Skin of body (tissue), 2 donors: Measurements from ENCODE around the gene SGCE. TPM values are rescaled to one million over a fixed set of nuclear protein-coding genes. Genes with fewer than 3 reads are reported as not detected.

ENCODE experiments used
- DNase-seq: peaks from one replicate; lab custom pipeline; 2025; lab: John Stamatoyannopoulos, UW
- total RNA-seq: library from RNA; depleted of rRNA; stranded (reverse); fragments of >200 nt; gene quantifications from one replicate; pipeline ENCODE4 v1.2.3, GENCODE V29; 2014

The SGCE gene
- total RNA-seq, 1 donor from 2014 or later, result 113 TPM

DNA sequence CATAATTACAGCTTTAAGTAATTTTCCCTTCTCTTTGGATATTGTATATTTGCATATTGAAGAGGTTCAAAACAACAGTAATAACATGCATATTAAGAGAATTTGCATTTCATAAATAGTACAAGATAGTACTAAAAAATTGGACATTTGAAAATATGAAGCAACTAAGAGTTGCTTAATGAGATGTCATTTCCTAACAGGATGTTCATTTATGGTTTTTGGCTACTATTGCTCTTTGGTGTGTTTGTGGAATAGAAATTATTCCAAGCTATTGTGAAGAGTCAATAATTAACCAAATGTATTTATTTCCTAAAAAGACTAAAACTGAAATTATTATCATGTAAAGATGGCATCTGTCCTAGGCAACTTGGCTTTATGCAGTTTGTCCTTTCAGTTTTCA lies 4.1 kb upstream of the SGCE start:
- DNase-seq, result no peak

DNA sequence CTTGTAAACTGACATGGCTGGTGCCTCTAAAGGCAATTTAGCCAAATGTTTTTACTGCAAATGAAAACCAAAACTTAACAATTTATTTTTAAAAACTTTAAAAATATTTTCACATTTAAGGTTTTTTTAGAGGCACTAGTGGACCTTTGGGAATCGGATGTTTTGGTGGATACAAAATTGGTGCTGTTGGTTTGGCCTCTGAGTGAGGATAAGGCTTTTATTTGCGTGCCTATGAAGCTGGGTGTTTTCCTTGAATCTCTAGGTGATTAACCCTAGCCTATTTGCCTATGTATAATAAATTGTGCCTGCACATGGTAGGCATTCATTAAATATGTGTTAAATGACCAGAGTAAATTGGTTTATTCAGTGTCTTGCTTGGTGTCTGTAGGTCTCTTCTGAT lies 2.9 kb upstream of the SGCE start:
- no peak for DNase-seq

- peak; percentile 80 for DNase-seq
Observed at GRCh38 chr7:94657771-94658693, 2.1 kb upstream of the SGCE start.

DNA sequence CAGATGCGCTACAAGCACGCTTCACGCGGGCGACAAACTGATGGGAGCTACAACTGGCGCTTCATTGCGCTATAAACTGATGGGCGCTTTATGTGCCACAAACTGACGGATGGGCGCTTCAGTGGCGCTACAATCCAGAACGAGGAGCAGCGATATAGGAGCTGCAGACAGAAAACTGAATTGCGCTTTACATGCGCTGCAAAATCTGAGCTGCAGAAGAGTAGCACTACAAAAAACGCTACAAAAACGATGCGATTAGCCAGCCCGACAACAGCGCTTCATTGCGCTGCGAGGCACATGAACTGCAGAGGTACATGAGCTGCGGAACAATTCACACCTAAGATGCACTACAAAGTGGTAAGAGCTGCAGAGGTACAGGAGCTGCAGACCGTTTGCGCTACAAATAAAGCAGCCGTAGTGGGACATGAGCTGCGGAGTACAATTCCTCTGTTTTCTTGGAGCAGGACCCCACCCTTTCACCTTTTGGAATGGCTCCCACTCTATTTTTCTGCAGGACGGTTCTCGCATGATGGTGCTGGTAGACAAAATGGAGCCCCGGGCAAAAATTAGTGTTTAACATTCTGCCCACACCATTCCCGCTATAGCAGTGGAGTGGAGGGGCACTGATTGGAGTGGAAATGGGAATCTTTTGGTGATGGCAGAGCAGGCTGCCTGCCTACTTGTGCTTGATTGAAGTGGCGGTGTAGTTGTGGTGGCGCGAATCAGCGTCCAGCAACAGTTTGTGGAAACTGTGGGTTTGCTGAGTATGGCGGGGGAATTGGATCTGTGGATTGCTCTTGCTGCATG lies 1.2 kb upstream of the SGCE start:
- DNase-seq, result peak; percentile 43

- no peak for DNase-seq
Observed at GRCh38 chr7:94656658-94656924, 658 bp upstream of the SGCE start.

DNA sequence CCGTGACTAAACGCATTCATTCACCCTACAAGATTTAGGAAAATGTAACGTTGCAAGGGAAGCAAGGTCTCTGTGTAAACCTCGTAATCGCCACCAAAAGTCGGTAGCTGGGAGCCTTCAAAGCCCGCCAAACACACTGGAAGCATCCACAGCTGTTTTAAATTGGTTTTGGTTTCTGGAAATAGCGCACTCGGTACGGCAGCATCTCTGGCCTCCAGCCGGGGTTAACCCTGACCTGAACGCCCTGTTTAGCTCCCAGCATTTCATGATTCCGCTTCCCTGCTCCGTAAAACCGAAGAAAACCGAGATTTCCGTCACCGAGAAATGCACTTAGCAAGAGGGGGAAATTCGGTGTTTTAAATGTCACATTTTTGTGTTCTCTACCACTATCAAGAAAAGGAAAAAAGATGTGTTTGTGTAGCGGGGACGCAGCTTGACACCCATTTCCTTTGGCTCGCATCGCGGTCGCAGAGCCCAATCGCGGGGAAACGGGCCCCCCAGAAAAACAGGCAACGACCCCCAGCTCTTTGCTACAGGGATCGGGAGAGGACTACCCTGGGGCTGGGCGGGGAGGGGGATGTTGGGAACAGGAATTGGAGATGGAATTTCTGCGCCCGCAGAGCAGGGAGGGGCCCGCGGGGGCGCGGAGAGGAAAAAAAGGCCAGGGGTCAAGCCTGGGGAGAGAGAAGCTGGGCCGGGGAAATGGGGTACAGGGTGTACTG lies 646 bp downstream of the SGCE start:
- peak; percentile 64 for DNase-seq

DNA sequence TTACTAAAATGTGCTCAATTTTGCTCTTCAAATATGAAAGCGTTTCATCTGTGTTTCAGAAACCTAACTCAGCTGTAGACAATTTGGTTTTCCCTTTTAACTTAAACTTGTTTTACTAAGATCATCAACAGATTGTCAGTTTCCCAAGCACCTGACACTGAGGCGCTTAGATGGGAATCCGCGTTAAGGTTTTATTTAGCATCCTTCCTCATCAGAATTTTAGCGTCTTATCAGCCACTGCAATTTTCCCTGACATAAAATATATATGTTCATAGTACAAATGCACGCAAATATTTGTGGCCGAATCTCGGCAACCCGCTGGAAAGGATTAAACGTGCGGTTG lies 1.2 kb downstream of the SGCE start:
- no peak for DNase-seq

DNA sequence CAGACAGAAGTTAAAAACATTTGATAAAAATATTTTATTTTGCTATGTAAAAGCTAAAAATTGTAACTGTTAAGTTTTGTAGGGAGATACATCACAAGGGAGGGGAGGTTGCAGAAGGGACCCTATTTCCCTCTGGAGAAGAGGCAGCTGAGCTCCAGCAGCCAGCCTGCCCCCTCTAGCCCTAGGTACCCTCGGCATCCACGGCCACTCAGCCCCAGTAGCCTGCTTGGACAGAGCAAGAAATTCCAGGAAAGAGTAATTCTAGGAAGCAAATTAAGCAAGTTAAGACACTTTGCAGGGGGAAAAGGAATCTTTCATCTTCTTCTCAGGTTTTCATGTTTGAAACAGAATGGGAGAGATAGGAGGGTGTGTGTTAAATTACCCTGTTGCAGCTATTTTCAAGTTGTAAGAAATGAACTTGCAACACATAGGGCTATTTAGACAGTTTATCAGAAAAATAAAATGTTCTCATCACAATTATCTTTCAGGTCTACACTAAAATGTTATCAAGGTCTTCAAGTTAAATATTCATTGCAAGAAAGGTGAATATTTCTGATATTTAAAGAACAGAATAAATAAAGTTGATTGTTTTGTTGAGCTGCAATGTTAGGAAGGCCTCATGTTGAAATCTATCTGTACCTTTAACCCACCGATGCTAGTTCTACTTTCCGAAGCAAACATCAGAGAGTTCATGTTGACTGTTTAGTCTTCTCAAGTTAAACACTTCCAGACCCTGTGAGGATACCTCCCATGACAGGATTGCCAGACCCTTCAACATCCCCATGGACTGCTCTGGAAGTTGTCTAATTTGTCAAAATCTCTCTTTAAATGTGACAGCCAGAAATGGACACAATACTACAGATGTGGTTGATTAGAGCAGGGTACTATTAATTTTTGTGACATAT lies 5.5 kb downstream of the SGCE start:
- DNase-seq, result no peak

DNA sequence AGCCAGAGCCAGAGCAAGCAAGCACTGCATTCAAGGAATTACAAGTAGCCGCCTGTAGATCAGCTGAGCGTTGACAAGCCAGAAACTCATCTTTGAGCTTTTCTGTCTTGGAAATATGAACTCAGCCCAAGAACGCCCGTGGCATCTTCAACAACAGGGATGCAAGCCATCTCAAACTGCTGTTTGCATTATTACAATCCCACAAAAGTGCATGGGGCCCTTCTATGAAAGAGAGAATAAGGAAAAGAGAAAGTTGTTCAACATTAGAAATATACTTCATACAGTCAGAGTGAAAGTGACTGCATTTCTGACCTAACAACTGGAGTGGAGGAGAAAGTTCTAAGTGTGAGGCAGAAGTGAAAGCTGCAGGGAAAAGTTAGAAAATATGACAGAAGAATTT lies 6.5 kb downstream of the SGCE start:
- peak; percentile 70 for DNase-seq

DNA sequence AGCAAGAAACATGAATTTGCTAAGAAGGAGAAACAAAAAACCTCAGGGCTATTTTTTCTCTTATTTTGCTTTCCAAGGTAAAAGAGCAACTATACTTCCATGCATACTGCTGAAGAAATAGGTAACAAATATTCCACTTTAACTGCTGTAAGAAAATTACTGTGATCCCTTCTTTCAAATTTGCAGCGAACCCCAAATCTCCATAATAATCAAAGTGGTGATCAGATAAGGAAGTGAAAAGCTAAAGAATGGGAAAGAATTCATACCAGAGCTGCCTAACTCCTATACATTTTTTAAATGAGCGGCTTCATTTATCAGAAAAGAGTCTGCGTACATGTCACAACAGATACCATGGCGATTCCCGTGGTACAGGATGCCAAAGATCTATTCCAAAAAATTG lies 7.2 kb downstream of the SGCE start:
- DNase-seq, result no peak

DNA sequence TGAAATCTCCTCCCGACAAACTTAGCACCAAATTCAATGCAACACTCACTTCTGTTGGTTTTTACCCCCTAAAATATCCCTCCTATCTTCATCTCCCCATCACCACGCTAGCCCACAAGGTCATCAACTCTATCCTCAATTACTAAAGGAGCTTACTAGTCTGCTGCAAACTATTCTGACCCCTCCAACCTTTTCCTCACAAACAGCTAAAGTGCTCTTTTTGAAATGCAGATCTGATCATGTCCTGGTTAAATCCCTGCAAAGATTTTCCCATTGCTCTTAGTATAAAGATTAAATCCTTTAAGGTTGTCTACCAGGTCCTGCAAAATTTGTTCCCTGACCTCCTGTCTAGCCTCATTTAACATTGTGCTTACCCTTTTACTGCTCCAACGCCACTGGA lies 8.6 kb downstream of the SGCE start:
- DNase-seq, result no peak

- no peak for DNase-seq
Observed at GRCh38 chr7:94643771-94644545, 12.0 kb downstream of the SGCE start.

GRCh38 chr7:94642838-94643653 lies 12.9 kb downstream of the SGCE start:
- no peak for DNase-seq

GRCh38 chr7:94639384-94639783 lies 16.5 kb downstream of the SGCE start:
- DNase-seq, result no peak

- no peak for DNase-seq
Observed at GRCh38 chr7:94635687-94636086, 20.2 kb downstream of the SGCE start.

- DNase-seq, result no peak
Observed at GRCh38 chr7:94634502-94634901, 21.4 kb downstream of the SGCE start.

DNA sequence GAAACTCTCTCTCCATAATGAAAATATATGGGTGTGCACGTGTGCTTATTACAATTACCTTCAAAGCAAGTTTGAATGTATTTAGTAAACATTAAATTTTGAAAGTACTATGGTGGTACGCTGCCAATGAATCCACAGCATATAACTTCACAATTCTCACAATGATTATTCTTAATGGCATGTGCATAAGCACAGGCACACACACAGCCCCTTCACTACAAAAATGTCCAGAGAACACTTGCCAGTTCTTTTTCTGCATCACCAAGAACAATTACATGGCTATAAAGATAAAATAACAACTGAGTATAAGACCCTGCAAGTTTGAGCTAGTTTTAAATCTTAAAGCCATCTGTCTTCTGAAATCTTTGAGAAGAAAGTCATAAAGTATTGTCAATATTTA lies 22.2 kb downstream of the SGCE start:
- no peak for DNase-seq

GRCh38 chr7:94633014-94633341 lies 23.0 kb downstream of the SGCE start:
- no peak for DNase-seq

DNA sequence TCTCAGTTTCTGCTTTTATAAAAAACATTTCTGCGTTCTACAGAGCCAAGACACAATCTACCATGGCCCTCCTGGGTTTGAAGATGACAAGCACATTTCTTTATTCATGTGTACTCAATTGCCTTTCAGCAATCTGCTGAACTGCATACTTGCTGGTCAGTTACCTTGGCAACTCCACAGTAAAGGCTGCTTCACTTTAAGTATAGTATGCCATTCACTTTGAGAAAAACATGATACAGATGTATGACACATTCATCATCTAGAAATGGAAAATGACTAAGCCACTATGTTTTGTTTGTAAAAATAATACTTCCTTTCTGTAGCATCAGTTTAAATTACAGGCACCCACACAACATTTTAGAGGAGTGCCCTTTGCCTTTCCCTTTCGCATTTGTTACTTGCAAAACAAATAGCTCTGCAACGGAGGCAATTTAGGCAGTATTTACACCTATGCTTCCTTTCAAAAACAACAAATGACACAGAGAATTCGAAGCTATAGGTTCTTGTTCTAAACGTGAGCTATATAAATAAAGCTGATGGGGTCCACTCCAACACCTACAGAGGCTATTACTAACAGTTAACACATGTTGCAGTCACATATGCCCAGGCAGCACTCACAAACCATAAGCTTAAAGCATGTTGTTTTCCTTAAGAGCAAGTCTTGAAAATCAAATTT lies 23.5 kb downstream of the SGCE start:
- peak; percentile 21 for DNase-seq
